H1 (cell line): Measurements from ENCODE around the gene PTK6. TPM values are rescaled to one million over a fixed set of nuclear protein-coding genes. Genes with fewer than 3 reads are reported as not detected.

ENCODE experiments used
- CTCF ChIA-PET: fragments of 300-600 bp; sonication (Branson Sonifier 250); formaldehyde crosslinking; loops from one replicate; lab custom pipeline; 2021; ENCODE audit not compliant: partially characterized antibody; lab: Charles Lee
- POLR2A ChIA-PET: fragments of 300-600 bp; sonication (Branson Sonifier 250); formaldehyde crosslinking; loops from one replicate; lab custom pipeline; 2021; ENCODE audit warnings: inconsistent platforms; ENCODE audit not compliant: partially characterized antibody; lab: Charles Lee
- DNase-seq, 2 experiments: peaks; one replicate each; pipeline versions ENCODE4 v3.0.0 to v3.0.0-alpha.2; 2010 to 2022; ENCODE audit warnings: low spot score in 2 of 2, low read depth in 1 of 2, mixed read lengths in 1 of 2
- FAIRE-seq: peaks from 2 replicates; lab custom pipeline; 2011; peaks lifted over from hg19 to GRCh38; lab: Jason Lieb, UNC
- H2AFZ ChIP-seq: 2 replicates; pipeline ENCODE4 v1.8.1; 2012; ENCODE audit warnings: low read length, inconsistent platforms
- H2AK5ac ChIP-seq: 2 replicates; pipeline ENCODE4 v1.6.1; 2013; ENCODE audit warnings: low read depth, low read length
- H2BK120ac ChIP-seq: replicated peaks from 2 replicates; pipeline ENCODE3; 2013; ENCODE audit warnings: low read depth, low read length, inconsistent platforms
- H2BK12ac ChIP-seq: 2 replicates; pipeline ENCODE4 v1.6.1; 2013; ENCODE audit warnings: low read depth, low read length
- H2BK15ac ChIP-seq: 2 replicates; pipeline ENCODE4 v1.6.1; 2013; ENCODE audit warnings: low read length
- H2BK20ac ChIP-seq: 2 replicates; pipeline ENCODE4 v1.6.1; 2013; ENCODE audit warnings: low read length
- H2BK5ac ChIP-seq: 2 replicates; pipeline ENCODE4 v1.6.1; 2013; ENCODE audit warnings: low read depth, low read length
- H3K14ac ChIP-seq: 2 replicates; pipeline ENCODE4 v1.6.1; 2013; ENCODE audit warnings: inconsistent platforms; ENCODE audit not compliant: insufficient read length
- H3K18ac ChIP-seq: 2 replicates; pipeline ENCODE4 v1.6.1; 2013; ENCODE audit warnings: low read length; ENCODE audit errors: extremely low read depth
- H3K23ac ChIP-seq: 2 replicates; pipeline ENCODE4 v1.6.1; 2013; ENCODE audit warnings: inconsistent platforms; ENCODE audit not compliant: insufficient read length
- H3K23me2 ChIP-seq: 2 replicates; pipeline ENCODE4 v1.6.1; 2013; ENCODE audit warnings: low read depth, low read length
- H3K27ac ChIP-seq: 2 replicates; pipeline ENCODE4 v1.6.1; 2011; ENCODE audit warnings: low read depth, low read length, inconsistent platforms
- H3K27me3 ChIP-seq, 4 experiments: replicated peaks in 1 of 4; 1 replicate in 1 of 4; 2 replicates in 3 of 4; pipeline versions ENCODE4 v1.6.1 to v1.8.1; 2011 to 2013; ENCODE audit warnings: low read length in 3 of 4, mild to moderate bottlenecking in 3 of 4, inconsistent platforms in 2 of 4, mixed read lengths in 2 of 4, moderate library complexity in 1 of 4; ENCODE audit not compliant: control insufficient read depth in 3 of 4, insufficient read depth in 3 of 4; ENCODE audit errors: extremely low read depth in 1 of 4
- H3K36me3 ChIP-seq, 4 experiments: 2 replicates each; pipeline versions ENCODE4 v1.6.1 to v1.8.1; 2011 to 2013; ENCODE audit warnings: mild to moderate bottlenecking in 4 of 4, low read length in 3 of 4, moderate library complexity in 2 of 4, control low read depth in 1 of 4, inconsistent platforms in 1 of 4; ENCODE audit not compliant: insufficient read depth in 4 of 4, control insufficient read depth in 2 of 4
- H3K4ac ChIP-seq: replicated peaks from 2 replicates; pipeline ENCODE3; 2013; ENCODE audit warnings: low read length, low read depth, mixed read lengths, inconsistent platforms; ENCODE audit not compliant: insufficient read length
- H3K4me1 ChIP-seq, 4 experiments: replicated peaks in 1 of 4; 1 replicate in 1 of 4; 2 replicates in 3 of 4; pipeline versions ENCODE4 v1.6.1 to v1.8.1; 2011 to 2013; ENCODE audit warnings: low read length in 3 of 4, inconsistent platforms in 2 of 4, mixed read lengths in 1 of 4; ENCODE audit not compliant: insufficient read depth in 4 of 4, control insufficient read depth in 3 of 4
- H3K4me2 ChIP-seq, 2 experiments: 2 replicates each; pipeline versions ENCODE4 v1.6.1 to v1.8.1; 2011 to 2013; ENCODE audit warnings: low read depth in 2 of 2, low read length in 2 of 2, control low read depth in 1 of 2, inconsistent platforms in 1 of 2, mild to moderate bottlenecking in 1 of 2; ENCODE audit not compliant: insufficient read depth in 1 of 2
- H3K4me3 ChIP-seq, 4 experiments: fragments of 200-600, 300-600 bp in 1 of 4; sonication (generic), shearing (Covaris generic), sonication (Bioruptor Twin) in 1 of 4; 2 replicates each; pipeline versions ENCODE4 v1.5.1 to v1.8.1; 2011 to 2016; ENCODE audit warnings: low read length in 4 of 4, low read depth in 3 of 4, control low read depth in 2 of 4, inconsistent platforms in 2 of 4, mild to moderate bottlenecking in 2 of 4, mixed read lengths in 1 of 4, moderate library complexity in 1 of 4; ENCODE audit not compliant: insufficient read depth in 2 of 4; ENCODE audit errors: extremely low read depth in 1 of 4
- H3K56ac ChIP-seq: replicated peaks from 2 replicates; pipeline ENCODE3; 2013; ENCODE audit warnings: low read depth, mild to moderate bottlenecking, mixed read lengths, low read length, inconsistent platforms; ENCODE audit not compliant: insufficient read length
- H3K79me1 ChIP-seq: 2 replicates; pipeline ENCODE4 v1.6.1; 2013; ENCODE audit warnings: low read depth, low read length, control low read depth
- H3K79me2 ChIP-seq, 2 experiments: 2 replicates each; pipeline versions ENCODE4 v1.6.1 to v1.8.1; 2012 to 2013; ENCODE audit warnings: low read length in 2 of 2, mild to moderate bottlenecking in 2 of 2, inconsistent platforms in 1 of 2; ENCODE audit not compliant: insufficient read depth in 2 of 2, control insufficient read depth in 1 of 2
- H3K9ac ChIP-seq, 4 experiments: replicated peaks in 1 of 4; 1 replicate in 1 of 4; 2 replicates in 3 of 4; pipeline versions ENCODE4 v1.6.1 to v1.8.1; 2011 to 2013; ENCODE audit warnings: low read depth in 3 of 4, low read length in 3 of 4, control low read depth in 2 of 4, mild to moderate bottlenecking in 2 of 4, moderate library complexity in 2 of 4, inconsistent platforms in 1 of 4; ENCODE audit errors: extremely low read depth in 1 of 4
- H3K9me3 ChIP-seq, 2 experiments: 2 replicates each; pipeline versions ENCODE4 v1.6.1 to v1.8.1; 2012 to 2013; ENCODE audit warnings: mild to moderate bottlenecking in 2 of 2, moderate library complexity in 2 of 2, control low read depth in 1 of 2, inconsistent platforms in 1 of 2, low read depth in 1 of 2, low read length in 1 of 2, mixed read lengths in 1 of 2; ENCODE audit not compliant: insufficient read depth in 2 of 2
- H4K20me1 ChIP-seq, 2 experiments: replicated peaks in 1 of 2; 2 replicates each; pipeline versions ENCODE3 to v1.8.1; 2011 to 2013; ENCODE audit warnings: inconsistent platforms in 2 of 2, low read length in 2 of 2, mild to moderate bottlenecking in 1 of 2; ENCODE audit not compliant: insufficient read depth in 2 of 2, control insufficient read depth in 1 of 2
- H4K5ac ChIP-seq: 2 replicates; pipeline ENCODE4 v1.6.1; 2013; ENCODE audit warnings: low read length, low read depth, mixed read lengths, inconsistent platforms; ENCODE audit not compliant: insufficient read length
- H4K8ac ChIP-seq: 2 replicates; pipeline ENCODE4 v1.8.0; 2013; ENCODE audit warnings: mild to moderate bottlenecking, moderate library complexity, low read length, inconsistent platforms; ENCODE audit not compliant: insufficient read depth; ENCODE audit errors: extremely low read depth
- H4K91ac ChIP-seq: replicated peaks from 2 replicates; pipeline ENCODE3; 2013; ENCODE audit warnings: low read length, mixed read lengths, inconsistent platforms; ENCODE audit not compliant: insufficient read length
- CREB1 ChIP-seq: IDR thresholded peaks from 2 replicates; pipeline ENCODE4 v1.6.1; 2012; ENCODE audit warnings: inconsistent platforms
- GTF2F1 ChIP-seq: IDR thresholded peaks from 2 replicates; pipeline ENCODE4 v1.6.1; 2012; ENCODE audit warnings: low read depth, low read length, improper control_type of control experiment, borderline replicate concordance
- HDAC2 ChIP-seq, 2 experiments: fragments of 300-600 bp in 1 of 2; sonication (generic) in 1 of 2; IDR thresholded peaks; 2 replicates each; pipeline ENCODE4 v1.6.1; 2011 to 2012; ENCODE audit warnings: low read depth in 2 of 2, low read length in 2 of 2, mild to moderate bottlenecking in 2 of 2, moderate library complexity in 2 of 2, borderline replicate concordance in 1 of 2, inconsistent platforms in 1 of 2
- NANOG ChIP-seq: IDR thresholded peaks from 2 replicates; pipeline ENCODE4 v1.6.1; 2011; ENCODE audit warnings: low read length, low read depth, mild to moderate bottlenecking, inconsistent platforms; ENCODE audit not compliant: insufficient read depth, poor library complexity, severe bottlenecking
- WGBS, 2 experiments: shearing (Covaris generic) in 1 of 2; methylation state at CpG; one replicate each; pipeline versions ENCODE4 v1.1.6 to v1.1.7; 2013 to 2015; ENCODE audit warnings: low lambda C conversion rate in 2 of 2, mixed read lengths in 2 of 2, inconsistent platforms in 1 of 2, low coverage in 1 of 2, missing lambda C conversion rate in 1 of 2; ENCODE audit not compliant: insufficient replicate concordance in 2 of 2, insufficient coverage in 1 of 2, insufficient read length in 1 of 2; ENCODE audit errors: extremely low coverage in 1 of 2, missing lambda C conversion rate in 1 of 2; 5-methylcytosine and 5-hydroxymethylcytosine counted together
- polyA plus RNA-seq, 7 experiments: library from polyadenylated mRNA; depleted of rRNA in 3 of 7; stranded (reverse) in 5 of 7; unstranded in 2 of 7; fragments of >200 nt in 5 of 7; fragments of 200-250 nt in 2 of 7; gene quantifications; 1 replicate in 5 of 7; 2 replicates in 1 of 7; 4 replicates in 1 of 7; pipeline versions ENCODE4 v1.2.1 to v1.2.3, GENCODE V29; 2011 to 2013; ENCODE audit warnings: missing spikeins in 2 of 7, mixed read lengths in 2 of 7
- total RNA-seq: library from RNA; stranded (reverse); fragmentation: NEBNext Ultra II Directional; extraction: Animal tissue kit (Norgen Biotek cat#: 25700); gene quantifications from 2 replicates; pipeline ENCODE4 v1.2.1, GENCODE V29; 2021
- TF ChIP-seq, protein P1 (sequence below): IDR thresholded peaks from 2 replicates; pipeline ENCODE4 v1.6.1; 2011; ENCODE audit warnings: low read length, improper control_type of control experiment
- TF ChIP-seq, protein P2 (sequence below), 3 experiments: IDR thresholded peaks; 1 replicate in 2 of 3; 2 replicates in 1 of 3; pipeline versions ENCODE4 v1.5.1 to v1.6.1; 2011; ENCODE audit warnings: low read length in 3 of 3, mild to moderate bottlenecking in 3 of 3, inconsistent platforms in 2 of 3, low read depth in 1 of 3, moderate library complexity in 1 of 3; ENCODE audit not compliant: insufficient read depth in 1 of 3; ENCODE audit errors: control extremely low read depth in 1 of 3

The PTK6 gene
- total and polyA plus RNA-seq, 2 of the 8 experiments (the other 6 are each of a cell fraction or from before 2014, with no cell fraction given), result 0.12 to 0.19 TPM

GRCh38 chr20:63538204-63539091 lies 1.3 kb upstream of the PTK6 start:
- no peak overlapping the region for H2BK5ac ChIP-seq
- H3K27ac ChIP-seq, result no peak overlapping the region
- no peak overlapping the region for H2BK15ac ChIP-seq
- POLR2A ChIA-PET, result interaction anchor here (1.1 to 3.7 kb wide), 4 partner anchors 16 to 104 kb away, joined by 4 to 26 read pairs (median 4); partner anchors contain the start of gene PPDPF
- no peak overlapping the region for H2BK120ac ChIP-seq
- H3K23me2 ChIP-seq, result no peaks in the 10 kb centered on the region
- H2BK20ac ChIP-seq, result 0 out of 2 replicates have a peak overlapping the region, but pooled peaks have one; percentile 61
- H4K8ac ChIP-seq, result 0 out of 2 replicates have a peak overlapping the region, but pooled peaks have one; percentile 22
- no peak overlapping the region for H3K56ac ChIP-seq
- no peaks in the 10 kb centered on the region for H3K27me3 ChIP-seq
- H2AK5ac ChIP-seq, result no peak overlapping the region
- H4K20me1 ChIP-seq, result no peaks in the 10 kb centered on the region
- TF ChIP-seq GTF2F1 (no peak), CREB1 (no peak), NANOG (no peak), HDAC2 (IDR thresholded peaks at IDR 0.05; ENCODE audit: borderline replicate concordance in 1 of 2, low read depth in 2 of 2, low read length in 2 of 2) (peak in 1 of 2 experiments; percentile 40; a peak in 1 of 4 replicates)
- TF ChIP-seq, protein P1, sequence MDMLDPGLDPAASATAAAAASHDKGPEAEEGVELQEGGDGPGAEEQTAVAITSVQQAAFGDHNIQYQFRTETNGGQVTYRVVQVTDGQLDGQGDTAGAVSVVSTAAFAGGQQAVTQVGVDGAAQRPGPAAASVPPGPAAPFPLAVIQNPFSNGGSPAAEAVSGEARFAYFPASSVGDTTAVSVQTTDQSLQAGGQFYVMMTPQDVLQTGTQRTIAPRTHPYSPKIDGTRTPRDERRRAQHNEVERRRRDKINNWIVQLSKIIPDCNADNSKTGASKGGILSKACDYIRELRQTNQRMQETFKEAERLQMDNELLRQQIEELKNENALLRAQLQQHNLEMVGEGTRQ, result no peak
- TF ChIP-seq, protein P2, sequence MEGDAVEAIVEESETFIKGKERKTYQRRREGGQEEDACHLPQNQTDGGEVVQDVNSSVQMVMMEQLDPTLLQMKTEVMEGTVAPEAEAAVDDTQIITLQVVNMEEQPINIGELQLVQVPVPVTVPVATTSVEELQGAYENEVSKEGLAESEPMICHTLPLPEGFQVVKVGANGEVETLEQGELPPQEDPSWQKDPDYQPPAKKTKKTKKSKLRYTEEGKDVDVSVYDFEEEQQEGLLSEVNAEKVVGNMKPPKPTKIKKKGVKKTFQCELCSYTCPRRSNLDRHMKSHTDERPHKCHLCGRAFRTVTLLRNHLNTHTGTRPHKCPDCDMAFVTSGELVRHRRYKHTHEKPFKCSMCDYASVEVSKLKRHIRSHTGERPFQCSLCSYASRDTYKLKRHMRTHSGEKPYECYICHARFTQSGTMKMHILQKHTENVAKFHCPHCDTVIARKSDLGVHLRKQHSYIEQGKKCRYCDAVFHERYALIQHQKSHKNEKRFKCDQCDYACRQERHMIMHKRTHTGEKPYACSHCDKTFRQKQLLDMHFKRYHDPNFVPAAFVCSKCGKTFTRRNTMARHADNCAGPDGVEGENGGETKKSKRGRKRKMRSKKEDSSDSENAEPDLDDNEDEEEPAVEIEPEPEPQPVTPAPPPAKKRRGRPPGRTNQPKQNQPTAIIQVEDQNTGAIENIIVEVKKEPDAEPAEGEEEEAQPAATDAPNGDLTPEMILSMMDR (IDR thresholded peaks at IDR 0.05; ENCODE audit: control extremely low read depth in 1 of 3, insufficient read depth in 1 of 3, low read depth in 1 of 3, low read length in 3 of 3), result peak in 2 of 3 experiments; percentile 40 to 47; a peak in 3 of 4 replicates
- no peak for DNase-seq
- H4K91ac ChIP-seq, result no peak overlapping the region
- H3K4ac ChIP-seq, result no peak overlapping the region
- no peaks in the 10 kb centered on the region for H3K79me1 ChIP-seq
- no peak for FAIRE-seq
- no peak overlapping the region for H3K9ac ChIP-seq
- H4K5ac ChIP-seq, result peak overlapping the region; percentile 29
- WGBS, 2 experiments, result 74% methylated on average over 17 of the region's 27 CpGs; no CpG with 5 or more reads in 1 of the 2 experiments
- CTCF ChIA-PET, result interaction anchor here (0.5 to 4.8 kb wide), 66 partner anchors 8 to 638 kb away, joined by 3 to 23 read pairs (median 4); partner anchors contain the start of genes CHRNA4, FNDC11, HELZ2 and LIME1
- no peaks in the 10 kb centered on the region for H3K36me3 ChIP-seq
- peak overlapping the region in 1 of 2 experiments; percentile 67; a peak in 2 of 4 replicates for H3K4me2 ChIP-seq
- H3K9me3 ChIP-seq, result no peaks in the 10 kb centered on the region
- H3K18ac ChIP-seq, result 0 out of 2 replicates have a peak overlapping the region, but pooled peaks have one; percentile 51
- H3K23ac ChIP-seq, result no peak overlapping the region
- no peaks in the 10 kb centered on the region for H3K79me2 ChIP-seq
- H2BK12ac ChIP-seq, result peak overlapping the region; percentile 75; the same call in 1 of the 2 replicates
- no peak overlapping the region for H2AFZ ChIP-seq
- no peak overlapping the region for H3K14ac ChIP-seq
- peaks cover 0 to 23% (median 3%) of the 10 kb centered on the region in 4 experiments; a peak in 5 of 7 replicates for H3K4me1 ChIP-seq
- H3K4me3 ChIP-seq, result peak overlapping the region in 1 of 4 experiments; percentile 48; a peak in 2 of 8 replicates
